ENCODE measurements around the gene FGD2. TPM values are rescaled to one million over a fixed set of nuclear protein-coding genes. Genes with fewer than 3 reads are reported as not detected.

Gene FGD2
- total and polyA plus RNA-seq, 2 of the 4 experiments (the other 2 are of a cell fraction) = 0.07 TPM; not detected in 1

DNA sequence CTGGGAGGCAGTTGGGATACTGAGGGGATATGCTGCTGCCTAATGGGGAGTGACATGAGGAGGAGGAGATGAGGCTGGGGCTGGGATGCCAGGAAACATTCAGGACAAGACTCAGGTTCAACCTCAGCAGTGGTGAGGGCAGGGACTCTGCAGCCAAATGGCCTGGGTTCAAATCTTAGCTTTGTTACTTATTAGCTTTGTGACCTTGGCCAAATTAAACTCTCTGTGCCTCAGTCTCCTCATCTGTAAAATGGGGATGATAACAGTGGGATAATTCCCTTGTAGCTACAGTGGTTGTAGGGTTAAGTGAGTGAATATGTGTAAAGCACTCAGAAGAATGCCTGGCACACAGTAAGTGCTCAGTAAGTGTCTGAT is 49.0 kb upstream of the FGD2 start:
- TF ChIP-seq MAFK (IDR thresholded peaks at IDR 0.05; ENCODE audit: low read depth, low read length) (no peak), CEBPB (IDR thresholded peaks at IDR 0.05; ENCODE audit: low read depth, low read length) (no peak), SMC3 (IDR thresholded peaks at IDR 0.05; ENCODE audit: low read depth, low read length) (no peak), CHD1 (IDR thresholded peaks at IDR 0.05; ENCODE audit: low read depth, low read length) (no peak), FOS (IDR thresholded peaks at IDR 0.05; ENCODE audit: low read depth, low read length) (no peak), RFX5 (IDR thresholded peaks at IDR 0.05; ENCODE audit: low read depth, low read length) (no peak), RAD21 (IDR thresholded peaks at IDR 0.05; ENCODE audit: low read length) (no peak), POLR2A (IDR thresholded peaks at IDR 0.05; ENCODE audit: low read depth, low read length) (no peak), MAZ (IDR thresholded peaks at IDR 0.05; ENCODE audit: borderline replicate concordance, low read depth, low read length) (no peak), BHLHE40 (IDR thresholded peaks at IDR 0.05; ENCODE audit: low read depth, low read length) (no peak), NFE2L2 (IDR thresholded peaks at IDR 0.05; ENCODE audit: low read depth, low read length) (no peak), MXI1 (IDR thresholded peaks at IDR 0.05; ENCODE audit: borderline replicate concordance, low read depth, low read length) (no peak)
- TF ChIP-seq, protein P1, sequence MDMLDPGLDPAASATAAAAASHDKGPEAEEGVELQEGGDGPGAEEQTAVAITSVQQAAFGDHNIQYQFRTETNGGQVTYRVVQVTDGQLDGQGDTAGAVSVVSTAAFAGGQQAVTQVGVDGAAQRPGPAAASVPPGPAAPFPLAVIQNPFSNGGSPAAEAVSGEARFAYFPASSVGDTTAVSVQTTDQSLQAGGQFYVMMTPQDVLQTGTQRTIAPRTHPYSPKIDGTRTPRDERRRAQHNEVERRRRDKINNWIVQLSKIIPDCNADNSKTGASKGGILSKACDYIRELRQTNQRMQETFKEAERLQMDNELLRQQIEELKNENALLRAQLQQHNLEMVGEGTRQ (IDR thresholded peaks at IDR 0.05; ENCODE audit: low read depth, low read length) = no peak
- TF ChIP-seq, protein P2, sequence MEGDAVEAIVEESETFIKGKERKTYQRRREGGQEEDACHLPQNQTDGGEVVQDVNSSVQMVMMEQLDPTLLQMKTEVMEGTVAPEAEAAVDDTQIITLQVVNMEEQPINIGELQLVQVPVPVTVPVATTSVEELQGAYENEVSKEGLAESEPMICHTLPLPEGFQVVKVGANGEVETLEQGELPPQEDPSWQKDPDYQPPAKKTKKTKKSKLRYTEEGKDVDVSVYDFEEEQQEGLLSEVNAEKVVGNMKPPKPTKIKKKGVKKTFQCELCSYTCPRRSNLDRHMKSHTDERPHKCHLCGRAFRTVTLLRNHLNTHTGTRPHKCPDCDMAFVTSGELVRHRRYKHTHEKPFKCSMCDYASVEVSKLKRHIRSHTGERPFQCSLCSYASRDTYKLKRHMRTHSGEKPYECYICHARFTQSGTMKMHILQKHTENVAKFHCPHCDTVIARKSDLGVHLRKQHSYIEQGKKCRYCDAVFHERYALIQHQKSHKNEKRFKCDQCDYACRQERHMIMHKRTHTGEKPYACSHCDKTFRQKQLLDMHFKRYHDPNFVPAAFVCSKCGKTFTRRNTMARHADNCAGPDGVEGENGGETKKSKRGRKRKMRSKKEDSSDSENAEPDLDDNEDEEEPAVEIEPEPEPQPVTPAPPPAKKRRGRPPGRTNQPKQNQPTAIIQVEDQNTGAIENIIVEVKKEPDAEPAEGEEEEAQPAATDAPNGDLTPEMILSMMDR (conservative IDR thresholded peaks at IDR 0.05; ENCODE audit: low read depth, low read length) = no peak
- intact Hi-C loops (cut with micrococcal nuclease) (no loop called here), dilution Hi-C loops (cut with HindIII; ENCODE audit: low sequenced_read_pairs, unreplicated experiment) (no loop called here), in situ Hi-C loops (cut with MboI; ENCODE audit: low sequenced_read_pairs) (no loop called here)
- no peaks in the 10 kb centered on the region for H4K20me1 ChIP-seq (ENCODE audit: insufficient read depth, low read length)
- no peak overlapping the region for H3K27ac ChIP-seq (ENCODE audit: insufficient read depth, low read length)
- no peak overlapping the region for H3K4me3 ChIP-seq (ENCODE audit: insufficient read depth, low read depth, low read length)
- no peak overlapping the region for H3K9ac ChIP-seq (ENCODE audit: low read depth, low read length)
- H4K8ac ChIP-seq (ENCODE audit: low read depth in 2 of 2, low read length in 2 of 2) = no peak overlapping the region
- H3K4ac ChIP-seq (ENCODE audit: low read depth, low read length) = no peak overlapping the region
- ChIA-PET CTCF (no interaction called here), POLR2A (ENCODE audit: unreplicated experiment) (no interaction called here)
- no peak overlapping the region for H3K23ac ChIP-seq (ENCODE audit: low read depth, low read length)
- H4K5ac ChIP-seq (ENCODE audit: low read depth, low read length) = no peak overlapping the region
- no peak overlapping the region for H2BK120ac ChIP-seq (ENCODE audit: low read depth, low read length)
- H2BK5ac ChIP-seq (ENCODE audit: low read depth, low read length, poor library complexity, severe bottlenecking) = no peak overlapping the region
- no peaks in the 10 kb centered on the region for H3K79me1 ChIP-seq (ENCODE audit: low read depth in 1 of 2, low read length in 2 of 2)
- no peak overlapping the region for H4K91ac ChIP-seq (ENCODE audit: insufficient read depth, low read depth, low read length)
- H3K18ac ChIP-seq (ENCODE audit: low read depth, low read length) = no peak overlapping the region
- H2BK15ac ChIP-seq (ENCODE audit: low read depth, low read length) = no peak overlapping the region
- no peak overlapping the region for H2AFZ ChIP-seq (replicated peaks; ENCODE audit: low read length, poor library complexity)
- ATAC-seq (ENCODE audit: low read depth) (no peak), DNase-seq (no peak)
- no peak overlapping the region for H2AK5ac ChIP-seq (ENCODE audit: low read depth, low read length)
- no peak overlapping the region for H2BK20ac ChIP-seq (ENCODE audit: low read depth, low read length)
- no peak overlapping the region for H3K56ac ChIP-seq (ENCODE audit: extremely low read depth, insufficient read depth, low read length)
- H3K9me3 ChIP-seq (ENCODE audit: control insufficient read depth, insufficient read depth, low read length) = no peaks in the 10 kb centered on the region
- no peak overlapping the region for H3K14ac ChIP-seq (replicated peaks; ENCODE audit: low read depth, low read length)
- H3K27me3 ChIP-seq (ENCODE audit: control insufficient read depth, insufficient read depth, low read length) = peaks cover 3% of the 10 kb centered on the region; the same call in 1 of the 2 replicates
- no peak overlapping the region for H2AK9ac ChIP-seq (replicated peaks; ENCODE audit: low read depth, low read length, poor library complexity)
- H3K4me1 ChIP-seq (ENCODE audit: control insufficient read depth, insufficient read depth, low read length) = peaks cover 4% of the 10 kb centered on the region
- BruUV-seq (replicated peaks) = no TSS peak
- no peak overlapping the region for H3K4me2 ChIP-seq (ENCODE audit: low read depth, low read length)
- no peaks in the 10 kb centered on the region; the same call in 1 of the 2 replicates for H3K9me1 ChIP-seq (ENCODE audit: insufficient read depth, low read length)
- no peaks in the 10 kb centered on the region for H3K36me3 ChIP-seq (ENCODE audit: control insufficient read depth, insufficient read depth, low read length)
